ENCODE results near the gene PLA2G2F.

PLA2G2F gene

DNA sequence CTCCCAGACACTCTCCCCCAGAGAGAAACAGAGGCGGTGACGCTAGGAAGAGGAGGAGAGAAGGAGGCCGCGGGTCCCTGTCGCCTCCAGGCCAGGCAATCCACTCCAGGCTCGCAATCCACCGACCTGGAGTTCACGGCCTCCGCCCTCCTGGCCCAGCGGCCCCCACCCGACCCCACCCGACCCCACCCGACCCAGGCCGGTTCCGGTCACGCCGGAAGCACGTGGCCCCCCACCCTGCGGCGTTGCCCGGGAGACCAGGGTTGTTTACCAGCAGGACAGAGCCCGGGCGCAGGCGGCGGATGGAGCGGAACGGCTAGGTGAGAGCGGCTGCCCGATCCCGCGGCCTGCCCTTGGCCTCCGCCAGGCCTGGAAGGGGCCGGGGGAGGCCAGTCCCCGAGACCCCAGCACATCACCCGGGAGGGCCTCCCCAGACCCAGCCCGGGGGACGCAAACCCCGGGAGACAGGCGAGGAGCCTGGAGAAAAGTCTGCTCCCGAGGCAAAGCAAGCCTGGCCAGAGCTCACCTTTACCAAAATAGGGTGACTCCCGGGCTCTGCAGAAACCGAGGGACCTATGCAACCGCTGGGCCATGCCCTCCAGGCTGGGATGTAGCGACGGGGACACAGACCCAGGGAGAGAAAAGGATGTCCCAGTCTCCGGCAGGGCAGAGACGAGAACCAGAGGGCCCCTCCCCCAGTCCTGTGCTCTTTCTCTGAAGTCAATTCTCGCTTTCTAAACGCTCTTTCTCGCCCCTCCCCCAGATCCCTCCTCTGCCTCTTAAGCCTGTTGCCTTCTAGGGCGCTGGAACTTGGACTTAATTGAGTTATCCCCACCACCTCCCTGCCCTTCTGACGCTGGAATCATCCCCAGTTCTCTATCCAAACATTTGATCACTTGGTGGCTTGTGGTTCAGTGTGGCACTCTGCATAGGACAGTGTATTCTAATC is 47.0 kb downstream of the PLA2G2F start, which contains the start of the genes PLA2G2C and UBXN10:
Gene PLA2G2C (minus strand): TSS at position 685 of the 949 bp plus-strand sequence. CDS start 9,155 bp downstream, outside the sequence.
Gene UBXN10 (plus strand): TSS at position 263 of the 949 bp plus-strand sequence. CDS start 4,466 bp downstream, outside the sequence.
- Histone ChIP-seq H3K4me1 (ENCODE audit: control insufficient read depth, insufficient read depth, low read length) (no peaks in the 10 kb centered on the region), H3K27ac (ENCODE audit: extremely low read depth, low read depth, low read length) (no peak within 1 kb of the TSS), H3K4me3 (ENCODE audit: low read depth, low read length) (no peak within 1 kb of the TSS), H3K9me3 (ENCODE audit: control insufficient read depth, insufficient read depth, low read depth, low read length) (no peaks in the 10 kb centered on the region), H3K36me3 (ENCODE audit: control insufficient read depth in 2 of 2, insufficient read depth in 1 of 2, low read length in 2 of 2) (no peaks in the 10 kb centered on the region)
- CTCF ChIA-PET: no interaction called here
- no peak for TF ChIP-seq ZNF174 (tag by site-specific recombination; IDR thresholded peaks at IDR 0.05)
- TF ChIP-seq ZFP37 (tag by site-specific recombination; IDR thresholded peaks at IDR 0.05): no peak
- POLR2A ChIA-PET: no interaction called here

DNA sequence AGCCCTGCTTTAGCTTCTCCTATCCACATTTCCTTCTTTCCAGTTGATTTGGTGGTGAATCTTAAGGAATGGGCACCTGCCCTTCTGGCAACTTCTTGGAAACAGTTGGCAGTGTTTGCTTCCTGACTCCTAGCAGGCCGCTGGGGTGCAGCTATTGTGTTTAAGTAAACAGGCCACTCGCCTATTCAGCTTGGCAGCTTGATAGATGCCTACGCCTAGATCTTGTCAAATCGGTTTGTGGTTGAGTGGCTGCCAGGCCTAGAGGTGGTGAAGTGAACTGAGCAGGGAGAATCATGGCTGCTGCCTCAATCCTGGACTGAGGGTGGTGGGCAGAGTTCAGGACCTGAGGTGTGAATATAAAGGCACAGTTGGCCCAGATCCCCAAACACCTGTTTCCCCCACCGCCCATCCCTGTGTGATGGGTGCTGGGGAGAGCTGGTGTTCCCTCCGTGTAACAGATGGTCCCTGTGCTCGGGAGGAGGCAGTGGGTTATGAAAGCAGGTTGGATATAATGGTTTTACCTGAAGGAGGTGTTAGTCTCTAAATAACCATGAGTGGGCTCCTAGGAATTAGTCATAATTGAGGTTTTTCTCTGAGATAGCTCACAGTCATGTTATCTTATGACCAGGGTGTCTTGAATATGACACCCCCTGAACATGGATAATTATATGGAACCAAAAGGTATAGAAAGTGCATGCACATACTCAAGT is 48.1 kb downstream of the PLA2G2F start:
- TF ChIP-seq ZNF792 (tag by site-specific recombination; IDR thresholded peaks at IDR 0.05): no peak
- no peak for TF ChIP-seq ZNF488 (tag by site-specific recombination; IDR thresholded peaks at IDR 0.05)
- TF ChIP-seq ZNF404 (tag by site-specific recombination; IDR thresholded peaks at IDR 0.05): no peak
- TF ChIP-seq ZBTB1 (tag by site-specific recombination; IDR thresholded peaks at IDR 0.05): no peak
- TF ChIP-seq ZNF302 (tag by site-specific recombination; IDR thresholded peaks at IDR 0.05; ENCODE audit: low read depth): no peak
- no peak for TF ChIP-seq TCF7L2 (IDR thresholded peaks at IDR 0.05; ENCODE audit: borderline replicate concordance, low read depth, low read length)
- TF ChIP-seq BCL11B (tag by site-specific recombination; IDR thresholded peaks at IDR 0.05; ENCODE audit: low read depth): no peak
- no peak for TF ChIP-seq MEIS1 (CRISPR knock-in tag; IDR thresholded peaks at IDR 0.05; ENCODE audit: borderline replicate concordance)
- TF ChIP-seq, protein P1, sequence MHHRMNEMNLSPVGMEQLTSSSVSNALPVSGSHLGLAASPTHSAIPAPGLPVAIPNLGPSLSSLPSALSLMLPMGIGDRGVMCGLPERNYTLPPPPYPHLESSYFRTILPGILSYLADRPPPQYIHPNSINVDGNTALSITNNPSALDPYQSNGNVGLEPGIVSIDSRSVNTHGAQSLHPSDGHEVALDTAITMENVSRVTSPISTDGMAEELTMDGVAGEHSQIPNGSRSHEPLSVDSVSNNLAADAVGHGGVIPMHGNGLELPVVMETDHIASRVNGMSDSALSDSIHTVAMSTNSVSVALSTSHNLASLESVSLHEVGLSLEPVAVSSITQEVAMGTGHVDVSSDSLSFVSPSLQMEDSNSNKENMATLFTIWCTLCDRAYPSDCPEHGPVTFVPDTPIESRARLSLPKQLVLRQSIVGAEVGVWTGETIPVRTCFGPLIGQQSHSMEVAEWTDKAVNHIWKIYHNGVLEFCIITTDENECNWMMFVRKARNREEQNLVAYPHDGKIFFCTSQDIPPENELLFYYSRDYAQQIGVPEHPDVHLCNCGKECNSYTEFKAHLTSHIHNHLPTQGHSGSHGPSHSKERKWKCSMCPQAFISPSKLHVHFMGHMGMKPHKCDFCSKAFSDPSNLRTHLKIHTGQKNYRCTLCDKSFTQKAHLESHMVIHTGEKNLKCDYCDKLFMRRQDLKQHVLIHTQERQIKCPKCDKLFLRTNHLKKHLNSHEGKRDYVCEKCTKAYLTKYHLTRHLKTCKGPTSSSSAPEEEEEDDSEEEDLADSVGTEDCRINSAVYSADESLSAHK (tag by site-specific recombination; IDR thresholded peaks at IDR 0.05): no peak
- TF ChIP-seq ZNF423 (tag by site-specific recombination; IDR thresholded peaks at IDR 0.05): no peak
- no peak for TF ChIP-seq SCRT2 (tag by site-specific recombination; IDR thresholded peaks at IDR 0.05)
- Histone ChIP-seq H3K27ac (ENCODE audit: extremely low read depth, low read depth, low read length) (no peak overlapping the region), H3K36me3 (ENCODE audit: control insufficient read depth in 2 of 2, insufficient read depth in 1 of 2, low read length in 2 of 2) (no peaks in the 10 kb centered on the region), H3K4me3 (ENCODE audit: low read depth, low read length) (no peak overlapping the region), H3K9me3 (ENCODE audit: control insufficient read depth, insufficient read depth, low read depth, low read length) (no peaks in the 10 kb centered on the region), H3K4me1 (ENCODE audit: control insufficient read depth, insufficient read depth, low read length) (no peaks in the 10 kb centered on the region)
- ChIA-PET POLR2A (interaction anchor here (0.7 to 1.3 kb wide), 2 partner anchors 8 to 27 kb away, joined by 3 to 4 read pairs; no protein-coding TSS in a partner anchor), CTCF (interaction anchor here (0.6 to 1.6 kb wide), 4 partner anchors 9 to 1185 kb away, joined by 3 to 6 read pairs (median 4); no protein-coding TSS in a partner anchor)

DNA sequence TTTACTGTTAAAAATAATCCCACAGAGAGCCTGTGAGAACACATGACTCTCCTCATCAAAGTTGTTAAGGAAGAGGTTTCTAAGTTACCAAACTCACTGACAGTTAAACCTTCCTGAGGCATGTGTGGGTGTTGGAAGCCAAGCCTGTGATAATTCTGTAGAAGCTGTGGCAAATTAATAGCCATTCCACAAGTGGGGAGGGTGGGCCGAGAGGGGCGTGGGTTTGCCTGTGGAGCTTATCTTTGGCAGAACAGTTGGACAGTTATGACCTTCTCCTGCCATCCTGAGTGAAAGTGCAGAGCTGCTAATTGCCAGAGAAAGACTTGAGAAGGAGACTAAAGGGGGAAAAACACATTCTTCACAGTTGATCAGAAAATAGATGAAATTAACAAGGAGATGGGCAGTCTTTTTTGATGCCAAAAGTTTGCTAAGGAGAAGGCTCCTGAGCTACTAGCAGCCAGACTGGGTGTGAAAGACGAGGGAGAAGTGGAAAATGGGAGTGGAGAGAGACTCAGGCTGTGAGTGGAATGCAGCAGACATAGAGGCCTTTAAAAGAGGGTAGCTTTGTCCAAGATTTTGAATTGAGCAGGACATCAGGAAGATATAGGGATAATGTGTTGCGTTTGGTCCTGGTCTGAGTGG is 48.8 kb downstream of the PLA2G2F start:
- POLR2A ChIA-PET: interaction anchor here (0.7 to 1.3 kb wide), 2 partner anchors 9 to 27 kb away, joined by 3 to 4 read pairs; no protein-coding TSS in a partner anchor
- no peaks in the 10 kb centered on the region for H3K36me3 ChIP-seq (ENCODE audit: control insufficient read depth in 2 of 2, insufficient read depth in 1 of 2, low read length in 2 of 2)
- no peaks in the 10 kb centered on the region for H3K4me1 ChIP-seq (ENCODE audit: control insufficient read depth, insufficient read depth, low read length)
- H3K27ac ChIP-seq (ENCODE audit: extremely low read depth, low read depth, low read length): no peak overlapping the region
- H3K9me3 ChIP-seq (ENCODE audit: control insufficient read depth, insufficient read depth, low read depth, low read length): no peaks in the 10 kb centered on the region
- peak; percentile 73 for TF ChIP-seq EGR2 (tag by site-specific recombination; IDR thresholded peaks at IDR 0.05; ENCODE audit: low read depth)
- no peak for TF ChIP-seq ZNF10 (tag by site-specific recombination; IDR thresholded peaks at IDR 0.05)
- peak; percentile 77 for TF ChIP-seq ZFHX2 (tag by site-specific recombination; conservative IDR thresholded peaks at IDR 0.05)
- TF ChIP-seq ZNF266 (tag by site-specific recombination; IDR thresholded peaks at IDR 0.05; ENCODE audit: low read depth): no peak
- TF ChIP-seq ZNF76 (tag by site-specific recombination; IDR thresholded peaks at IDR 0.05; ENCODE audit: borderline replicate concordance, low read depth): no peak
- CTCF ChIA-PET: interaction anchor here (0.6 to 1.6 kb wide), 7 partner anchors 8 to 1184 kb away, joined by 3 to 6 read pairs (median 4); no protein-coding TSS in a partner anchor
- no peak overlapping the region for H3K4me3 ChIP-seq (ENCODE audit: low read depth, low read length)

Measured in HEK293 (cell line).